Measurements from ENCODE around the gene NR4A3. TPM values are rescaled to one million over a fixed set of nuclear protein-coding genes. Genes with fewer than 3 reads are reported as not detected.
"Not testable (repeated sequence)": the region's sequence is repeated elsewhere in the genome, so short reads cannot be mapped to it uniquely, and the experiment has no call there.

NR4A3 gene
- polyA plus RNA-seq, 4 donors = 0.35 to 1.3 (median 0.45) TPM

- DNase-seq (ENCODE audit: low read depth in 4 of 4, low spot score in 3 of 4) = no peak
Observed at GRCh38 chr9:99828417-99829176, 6.9 kb downstream of the NR4A3 start.

- DNase-seq (ENCODE audit: low read depth in 4 of 4, low spot score in 3 of 4) = no peak
Observed at GRCh38 chr9:99831857-99832557, 10.3 kb downstream of the NR4A3 start.

GRCh38 chr9:99832558-99832864 is 10.8 kb downstream of the NR4A3 start:
- no peak for DNase-seq (ENCODE audit: low read depth in 4 of 4, low spot score in 3 of 4)

- no peak for DNase-seq (ENCODE audit: low read depth in 4 of 4, low spot score in 3 of 4)
Observed at GRCh38 chr9:99833735-99834134, 12.1 kb downstream of the NR4A3 start.

- DNase-seq (ENCODE audit: low read depth in 4 of 4, low spot score in 3 of 4) = no peak
Observed at GRCh38 chr9:99834474-99834873, 12.8 kb downstream of the NR4A3 start.

- no peak for DNase-seq (ENCODE audit: low read depth in 4 of 4, low spot score in 3 of 4)
Observed at GRCh38 chr9:99835142-99835541, 13.5 kb downstream of the NR4A3 start.

GRCh38 chr9:99835581-99835980 is 13.9 kb downstream of the NR4A3 start:
- DNase-seq (ENCODE audit: low read depth in 4 of 4, low spot score in 3 of 4) = no peak

GRCh38 chr9:99840072-99840471 is 18.4 kb downstream of the NR4A3 start:
- no peak for DNase-seq (ENCODE audit: low read depth in 4 of 4, low spot score in 3 of 4)

- no peak for DNase-seq (ENCODE audit: low read depth in 4 of 4, low spot score in 3 of 4)
Observed at GRCh38 chr9:99845063-99845462, 23.4 kb downstream of the NR4A3 start.

GRCh38 chr9:99848447-99848846 is 26.8 kb downstream of the NR4A3 start:
- no peak for DNase-seq (ENCODE audit: low read depth in 4 of 4, low spot score in 3 of 4)

- DNase-seq (ENCODE audit: low read depth in 4 of 4, low spot score in 3 of 4) = no peak
Observed at GRCh38 chr9:99850736-99851499, 29.2 kb downstream of the NR4A3 start.

- no peak for DNase-seq (ENCODE audit: low read depth in 4 of 4, low spot score in 3 of 4)
Observed at GRCh38 chr9:99851500-99851822, 29.8 kb downstream of the NR4A3 start.

- DNase-seq (ENCODE audit: low read depth in 4 of 4, low spot score in 3 of 4) = no peak
Observed at GRCh38 chr9:99852617-99853016, 30.9 kb downstream of the NR4A3 start.

- DNase-seq (ENCODE audit: low read depth in 4 of 4, low spot score in 3 of 4) = no peak
Observed at GRCh38 chr9:99855467-99856176, 33.9 kb downstream of the NR4A3 start.

- not testable (repeated sequence) for DNase-seq (ENCODE audit: low read depth in 4 of 4, low spot score in 3 of 4)
Observed at GRCh38 chr9:99857576-99857975, 35.9 kb downstream of the NR4A3 start.

GRCh38 chr9:99858087-99858486 is 36.4 kb downstream of the NR4A3 start:
- DNase-seq (ENCODE audit: low read depth in 4 of 4, low spot score in 3 of 4) = no peak

GRCh38 chr9:99859243-99859980 is 37.7 kb downstream of the NR4A3 start:
- no peak for DNase-seq (ENCODE audit: low read depth in 4 of 4, low spot score in 3 of 4)

- DNase-seq (ENCODE audit: low read depth in 4 of 4, low spot score in 3 of 4) = peak; percentile 7 to 33 (median 22)
Observed at GRCh38 chr9:99860266-99860665, 38.6 kb downstream of the NR4A3 start.

- DNase-seq (ENCODE audit: low read depth in 4 of 4, low spot score in 3 of 4) = no peak
Observed at GRCh38 chr9:99863955-99864354, 42.3 kb downstream of the NR4A3 start.

GRCh38 chr9:99866398-99866797 is 44.7 kb downstream of the NR4A3 start:
- DNase-seq (ENCODE audit: low read depth in 4 of 4, low spot score in 3 of 4) = no peak
